SK-N-SH treated with all-trans-retinoic acid at 6 μM for 48 hours (cell line): ENCODE results near the gene SKA1.
"Not testable (repeated sequence)": the region's sequence is repeated elsewhere in the genome, so short reads cannot be mapped to it uniquely, and the experiment has no call there.

Experiments
- ATAC-seq: fragments of 200-7000 bp; cut with Tn5 transposase; 3 replicates; pipeline ENCODE4 v1.9.1; 2020; ENCODE audit warnings: mild to moderate bottlenecking, moderate library complexity
- BACH2 ChIP-seq: fragments of 250-450 bp; sonication (Bioruptor Pico); IDR thresholded peaks from 2 replicates; pipeline ENCODE4 v1.9.0; 2021; ENCODE audit warnings: mild to moderate bottlenecking, borderline replicate concordance
- CREB5 ChIP-seq: fragments of 250-450 bp; sonication (Bioruptor Pico); IDR thresholded peaks from 2 replicates; pipeline ENCODE4 v1.5.1; 2020; ENCODE audit warnings: low read depth, mild to moderate bottlenecking, moderate library complexity
- CSRNP3 ChIP-seq: fragments of 250-450 bp; sonication (Bioruptor Pico); IDR thresholded peaks from 2 replicates; pipeline ENCODE4 v1.5.1; 2021; ENCODE audit warnings: mild to moderate bottlenecking, moderate library complexity
- ESRRG ChIP-seq: fragments of 250-450 bp; sonication (Bioruptor Pico); IDR thresholded peaks from 2 replicates; pipeline ENCODE4 v1.6.1; 2021; ENCODE audit warnings: mild to moderate bottlenecking
- OSR1 ChIP-seq: fragments of 250-450 bp; sonication (Bioruptor Pico); IDR thresholded peaks from 2 replicates; pipeline ENCODE4 v1.8.0; 2022; ENCODE audit warnings: moderate library complexity, mild to moderate bottlenecking, inconsistent platforms
- PATZ1 ChIP-seq: fragments of 250-450 bp; sonication (Bioruptor Pico); IDR thresholded peaks from 2 replicates; pipeline ENCODE4 v1.8.0; 2020; ENCODE audit warnings: mild to moderate bottlenecking, moderate library complexity, borderline replicate concordance
- PPARA ChIP-seq: fragments of 250-450 bp; sonication (Bioruptor Pico); IDR thresholded peaks from 2 replicates; pipeline ENCODE4 v1.5.0; 2020; ENCODE audit warnings: mild to moderate bottlenecking, borderline replicate concordance
- RARB ChIP-seq: fragments of 250-450 bp; sonication (Bioruptor Pico); IDR thresholded peaks from 2 replicates; pipeline ENCODE4 v1.8.0; 2021; ENCODE audit warnings: mild to moderate bottlenecking, moderate library complexity
- TCF4 ChIP-seq: fragments of 250-450 bp; sonication (Bioruptor Pico); IDR thresholded peaks from 2 replicates; pipeline ENCODE4 v1.8.0; 2021; ENCODE audit warnings: mild to moderate bottlenecking, moderate library complexity, borderline replicate concordance
- TOX ChIP-seq: fragments of 250-450 bp; sonication (Bioruptor Pico); IDR thresholded peaks from 2 replicates; pipeline ENCODE4 v1.8.0; 2021; ENCODE audit warnings: mild to moderate bottlenecking, moderate library complexity, borderline replicate concordance
- TSHZ2 ChIP-seq: fragments of 250-450 bp; sonication (Bioruptor Pico); IDR thresholded peaks from 2 replicates; pipeline ENCODE4 v1.5.0; 2020; ENCODE audit warnings: mild to moderate bottlenecking, moderate library complexity
- ZC3H10 ChIP-seq: fragments of 250-450 bp; sonication (Bioruptor Pico); IDR thresholded peaks from 2 replicates; pipeline ENCODE4 v1.5.1; 2021; ENCODE audit warnings: mild to moderate bottlenecking, moderate library complexity
- ZNF70 ChIP-seq: fragments of 450-650 bp; formaldehyde crosslinking; IDR thresholded peaks from 2 replicates; pipeline ENCODE4 v1.5.0; 2020; ENCODE audit warnings: mild to moderate bottlenecking, moderate library complexity
- ZNF8 ChIP-seq: fragments of 450-650 bp; formaldehyde crosslinking; IDR thresholded peaks from 2 replicates; pipeline ENCODE4 v1.5.0; 2020; ENCODE audit warnings: mild to moderate bottlenecking, moderate library complexity

The SKA1 gene

GRCh38 chr18:50409236-50409635 is 34.4 kb downstream of the SKA1 start:
- no peak for ATAC-seq

GRCh38 chr18:50410008-50410407 is 35.2 kb downstream of the SKA1 start:
- TF ChIP-seq ZNF70 (CRISPR knock-in tag), result no peak
- TF ChIP-seq, all 23 proteins: peak for 0
- ATAC-seq, result peak; percentile 57; the same call in 1 of the 3 replicates

More at GRCh38 chr18:50409236-50409635, 34.4 kb downstream of the SKA1 start:
- TF ChIP-seq ESRRG (CRISPR knock-in tag), result no peak
- no peak for TF ChIP-seq TSHZ2 (CRISPR knock-in tag)
- TF ChIP-seq PATZ1 (CRISPR knock-in tag), result no peak
- TF ChIP-seq TOX (CRISPR knock-in tag), result no peak
- TF ChIP-seq TCF4, result no peak
- TF ChIP-seq CREB5 (CRISPR knock-in tag), result no peak
- TF ChIP-seq OSR1 (CRISPR knock-in tag), result no peak
- TF ChIP-seq CSRNP3 (CRISPR knock-in tag), result no peak
- no peak for TF ChIP-seq BACH2 (CRISPR knock-in tag)

GRCh38 chr18:50410894-50411293 is 36.0 kb downstream of the SKA1 start:
- TF ChIP-seq BACH2 (CRISPR knock-in tag) (no peak), TOX (CRISPR knock-in tag) (no peak), PATZ1 (CRISPR knock-in tag) (no peak), PPARA (no peak), ZNF70 (CRISPR knock-in tag) (no peak), ZNF8 (CRISPR knock-in tag) (no peak), RARB (CRISPR knock-in tag) (no peak), CREB5 (CRISPR knock-in tag) (no peak), ZC3H10 (CRISPR knock-in tag) (no peak), ESRRG (CRISPR knock-in tag) (no peak)
- no peak for ATAC-seq

- ATAC-seq, result not testable (repeated sequence)
These were observed 42.0 kb downstream of the SKA1 start for GRCh38 chr18:50416832-50417231.

- ATAC-seq, result not testable (repeated sequence)
These were observed 42.9 kb downstream of the SKA1 start for GRCh38 chr18:50417705-50418104.
